Vagina (tissue), 2 donors: ENCODE measurements around the gene CCNI2. TPM values are rescaled to one million over a fixed set of nuclear protein-coding genes. Genes with fewer than 3 reads are reported as not detected.

Experiments used
- DNase-seq, 2 donors: peaks; one replicate each; pipeline ENCODE4 v3.0.0-alpha.2; 2017; ENCODE audit errors: extremely low spot score in 2 of 2
- H3K27ac ChIP-seq: fragments of 200-600 bp; sonication (generic); one replicate; pipeline ENCODE4 v1.5.1; 2019
- H3K27me3 ChIP-seq: fragments of 200-600 bp; sonication (generic); one replicate; pipeline ENCODE4 v1.5.1; 2019
- H3K36me3 ChIP-seq, 2 donors: fragments of 200-600 bp; sonication (generic); one replicate each; pipeline ENCODE4 v1.5.1; 2017 to 2019
- H3K4me1 ChIP-seq: fragments of 200-600 bp; sonication (generic); one replicate; pipeline ENCODE4 v1.5.1; 2019
- H3K4me3 ChIP-seq, 2 donors: fragments of 200-600 bp; sonication (generic); 1 replicate in 1 of 2; 2 replicates in 1 of 2; pipeline ENCODE4 v1.5.1; 2016 to 2019
- H3K9me3 ChIP-seq: fragments of 200-600 bp; sonication (generic); one replicate; pipeline ENCODE4 v1.5.1; 2019
- CTCF ChIP-seq, 3 experiments: fragments of 450-650 bp in 2 of 3; fragments of 200-600 bp in 1 of 3; sonication (generic) in 1 of 3; IDR thresholded peaks; one replicate each; pipeline ENCODE4 v1.5.1; 2017 to 2019; ENCODE audit warnings: antibody characterized with exemption in 3 of 3, mild to moderate bottlenecking in 2 of 3, moderate library complexity in 2 of 3
- POLR2A ChIP-seq, 2 donors: fragments of 450-650 bp; IDR thresholded peaks; one replicate each; pipeline ENCODE4 v1.6.1; 2017; ENCODE audit warnings: antibody characterized with exemption in 2 of 2, mild to moderate bottlenecking in 2 of 2, moderate library complexity in 2 of 2
- POLR2AphosphoS5 ChIP-seq, 2 donors: sonication (generic); formaldehyde crosslinking; IDR thresholded peaks; one replicate each; pipeline ENCODE4 v1.9.0; 2017; ENCODE audit warnings: antibody characterized with exemption in 2 of 2, mild to moderate bottlenecking in 2 of 2, low read depth in 1 of 2; ENCODE audit not compliant: insufficient read depth in 1 of 2
- intact Hi-C: fragments of 100-400 bp; cut with DNase I; formaldehyde crosslinking; loops from one replicate; pipeline ENCODE4 v1.15.1; 2023
- total RNA-seq: library from RNA; depleted of rRNA; stranded (reverse); fragments of >200 nt; gene quantifications from one replicate; pipeline ENCODE4 v1.2.3, GENCODE V29; 2016

The CCNI2 gene
- total RNA-seq, 1 donor from 2014 or later: not detected

GRCh38 chr5:132736853-132737833 lies 10.1 kb upstream of the CCNI2 start, which contains the start of gene KIF3A:
TSS of gene KIF3A (minus strand) at chr5:132737546. CDS start at chr5:132737419, 127 bp downstream.
- H3K36me3 ChIP-seq: no peaks in the 10 kb centered on the region
- no peaks in the 10 kb centered on the region for H3K27me3 ChIP-seq
- H3K9me3 ChIP-seq: no peaks in the 10 kb centered on the region
- intact Hi-C loops: no loop called here
- peak; percentile 83 to 95 for TF ChIP-seq POLR2AphosphoS5 (IDR thresholded peaks at IDR 0.05; ENCODE audit: insufficient read depth in 1 of 2, low read depth in 1 of 2)
- TF ChIP-seq CTCF (IDR thresholded peaks at IDR 0.05): no peak
- peak in 1 of 2 donors; percentile 40 for TF ChIP-seq POLR2A (IDR thresholded peaks at IDR 0.05)
- peak within 1 kb of the TSS; percentile 75 to 77 for H3K4me3 ChIP-seq
- H3K27ac ChIP-seq: peak within 1 kb of the TSS; percentile 62
- peak in 1 of 2 donors; percentile 91 for DNase-seq
- peaks cover 17% of the 10 kb centered on the region for H3K4me1 ChIP-seq

- Histone ChIP-seq H3K4me1 (peaks cover 17% of the 10 kb centered on the region), H3K27ac (no peak overlapping the region), H3K27me3 (no peaks in the 10 kb centered on the region), H3K36me3 (no peaks in the 10 kb centered on the region), H3K4me3 (peak overlapping the region in 1 of 2 donors; percentile 75), H3K9me3 (no peaks in the 10 kb centered on the region)
- DNase-seq: no peak
- intact Hi-C loops: no loop called here
- TF ChIP-seq POLR2A (IDR thresholded peaks at IDR 0.05) (no peak), CTCF (IDR thresholded peaks at IDR 0.05) (no peak), POLR2AphosphoS5 (IDR thresholded peaks at IDR 0.05; ENCODE audit: insufficient read depth in 1 of 2, low read depth in 1 of 2) (no peak)
Measured at GRCh38 chr5:132737982-132738681, 9.1 kb upstream of the CCNI2 start.

GRCh38 chr5:132739232-132739631 lies 8.0 kb upstream of the CCNI2 start:
- peaks cover 17% of the 10 kb centered on the region for H3K4me1 ChIP-seq
- H3K4me3 ChIP-seq: no peak overlapping the region
- H3K36me3 ChIP-seq: no peaks in the 10 kb centered on the region
- intact Hi-C loops: no loop called here
- no peak overlapping the region for H3K27ac ChIP-seq
- no peaks in the 10 kb centered on the region for H3K27me3 ChIP-seq
- TF ChIP-seq POLR2A (IDR thresholded peaks at IDR 0.05) (no peak), CTCF (IDR thresholded peaks at IDR 0.05) (no peak), POLR2AphosphoS5 (IDR thresholded peaks at IDR 0.05; ENCODE audit: insufficient read depth in 1 of 2, low read depth in 1 of 2) (no peak)
- H3K9me3 ChIP-seq: no peaks in the 10 kb centered on the region
- DNase-seq: no peak

GRCh38 chr5:132742158-132742557 lies 5.1 kb upstream of the CCNI2 start:
- no peak for DNase-seq
- H3K9me3 ChIP-seq: no peaks in the 10 kb centered on the region
- H3K36me3 ChIP-seq: no peaks in the 10 kb centered on the region
- H3K4me3 ChIP-seq: no peak overlapping the region
- no peaks in the 10 kb centered on the region for H3K27me3 ChIP-seq
- H3K27ac ChIP-seq: no peak overlapping the region
- TF ChIP-seq POLR2A (IDR thresholded peaks at IDR 0.05) (no peak), CTCF (IDR thresholded peaks at IDR 0.05) (no peak), POLR2AphosphoS5 (IDR thresholded peaks at IDR 0.05; ENCODE audit: insufficient read depth in 1 of 2, low read depth in 1 of 2) (no peak)
- intact Hi-C loops: no loop called here
- peaks cover 9% of the 10 kb centered on the region for H3K4me1 ChIP-seq
